ENCODE data around the gene NOTUM.
"Not testable (repeated sequence)": the region's sequence is repeated elsewhere in the genome, so short reads cannot be mapped to it uniquely, and the experiment has no call there.

Gene NOTUM

DNA sequence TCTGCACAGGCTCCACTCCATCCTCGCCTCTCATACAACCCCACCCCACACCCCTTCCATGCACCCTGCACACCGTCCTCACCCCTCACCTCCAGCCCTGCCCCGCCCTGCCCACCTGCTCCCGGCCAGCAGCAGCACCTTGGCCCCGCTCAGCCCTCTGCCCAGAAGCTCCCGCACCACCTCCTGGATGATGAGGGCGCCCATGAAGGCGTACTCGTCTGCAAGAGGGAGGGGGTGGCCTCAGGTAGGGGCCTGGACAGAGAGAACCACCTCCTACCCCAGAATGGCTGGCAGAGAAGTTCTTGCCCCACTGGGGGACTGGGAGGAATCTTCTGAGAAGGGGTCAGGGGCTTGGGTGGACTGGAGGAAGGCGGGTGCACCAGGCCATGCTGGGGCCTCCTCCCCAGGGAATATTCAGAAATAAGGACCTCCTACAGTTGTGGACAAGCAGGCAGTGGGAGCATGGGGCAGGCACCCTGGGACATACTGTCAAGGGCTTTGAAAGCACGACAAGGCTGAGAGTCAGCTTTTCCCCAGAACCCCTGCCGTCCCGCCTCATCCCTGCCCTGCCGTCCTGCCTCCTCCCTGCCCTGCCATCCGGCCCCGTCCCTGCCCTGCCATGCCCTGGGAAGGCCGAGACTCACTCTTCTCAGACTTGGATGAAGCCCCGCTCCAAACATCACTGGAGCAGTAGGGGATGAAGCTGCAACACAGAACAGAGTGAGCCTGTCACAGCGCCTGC, 3.1 kb downstream of the NOTUM start:
- DNase-seq (ENCODE audit: low read depth) = no peak

- no peak for DNase-seq (ENCODE audit: low read depth)
These were observed 4.1 kb downstream of the NOTUM start for GRCh38 chr17:81956607-81957589.

- DNase-seq (ENCODE audit: low read depth) = no peak
These were observed 5.0 kb downstream of the NOTUM start for GRCh38 chr17:81955756-81956544.

DNA sequence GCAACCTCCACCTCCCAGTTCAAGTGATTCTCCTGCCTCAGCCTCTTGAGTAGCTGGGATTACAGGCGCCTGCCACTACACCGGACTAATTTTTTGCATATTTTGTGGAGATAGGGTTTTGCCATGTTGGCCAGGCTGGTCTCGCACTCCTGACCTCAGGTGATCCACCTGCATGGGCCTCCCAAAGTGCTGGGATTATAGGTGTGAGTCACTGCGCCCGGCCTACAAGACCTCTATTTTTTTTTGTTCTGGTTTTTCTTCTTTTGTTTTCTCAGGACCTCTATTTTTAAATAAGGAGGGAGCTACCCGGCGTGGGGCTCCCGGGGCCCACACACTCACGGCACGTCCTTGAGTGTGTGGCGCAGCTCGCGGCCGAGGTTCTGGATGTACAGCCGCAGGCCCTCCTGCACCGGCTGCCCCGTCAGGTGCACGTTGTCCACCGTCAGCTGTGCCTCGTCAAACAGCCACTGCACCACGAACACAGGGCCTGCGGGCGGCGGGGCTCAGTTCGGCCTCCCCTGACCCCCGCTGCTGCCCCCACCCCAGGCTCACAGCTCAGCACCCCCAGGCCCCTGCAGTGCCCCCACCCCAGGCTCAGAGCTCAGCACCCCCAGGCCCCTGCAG, 5.8 kb downstream of the NOTUM start:
- DNase-seq (ENCODE audit: low read depth) = no peak

DNA sequence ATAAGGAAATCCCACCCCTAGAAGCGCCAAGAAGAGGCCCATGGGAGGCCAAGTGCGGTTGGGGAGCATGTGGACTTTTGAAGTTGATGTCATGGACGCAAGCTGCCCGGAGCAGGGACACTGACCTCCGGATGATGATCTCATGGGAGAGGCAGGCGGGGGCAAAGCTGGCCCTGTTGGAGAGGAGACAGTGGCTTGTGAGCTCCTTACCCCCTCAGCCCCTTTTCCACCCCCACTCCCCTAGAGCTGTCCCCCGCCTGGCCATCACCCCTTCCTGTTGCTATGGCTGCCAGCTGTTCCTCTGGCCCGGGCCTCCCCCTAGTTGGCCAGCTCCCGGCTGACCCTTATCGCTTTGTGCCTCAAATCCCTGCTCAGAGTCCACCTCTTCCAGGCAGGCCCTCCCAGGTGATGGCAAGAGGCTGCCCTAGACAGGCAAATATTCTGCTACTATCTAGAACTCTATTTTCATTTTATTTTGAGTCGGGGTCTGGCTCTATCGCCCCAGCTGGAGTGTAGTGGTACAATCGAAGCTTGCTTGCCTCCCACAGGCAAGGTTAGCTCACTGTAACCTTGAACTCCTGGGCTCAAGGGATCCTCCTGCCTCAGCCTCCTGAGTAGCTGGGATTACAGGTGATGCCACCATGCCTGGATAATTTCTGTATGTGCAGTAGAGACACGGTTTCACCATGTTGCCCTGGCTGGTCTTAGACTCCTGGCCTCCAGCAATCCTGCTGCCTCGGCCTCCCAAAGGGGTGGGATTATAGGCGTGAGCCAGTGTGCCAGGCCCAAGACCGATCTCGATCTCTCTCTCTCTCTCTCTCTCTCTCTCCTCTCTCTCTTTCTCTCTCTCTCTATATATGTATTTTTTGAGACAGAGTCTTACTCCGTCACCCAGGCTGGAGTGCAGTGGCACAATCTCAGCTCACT, 6.6 kb downstream of the NOTUM start:
- no peak for DNase-seq (ENCODE audit: low read depth)

GRCh38 chr17:81953443-81953842, 7.5 kb downstream of the NOTUM start:
- DNase-seq (ENCODE audit: low read depth) = not testable (repeated sequence)

DNA sequence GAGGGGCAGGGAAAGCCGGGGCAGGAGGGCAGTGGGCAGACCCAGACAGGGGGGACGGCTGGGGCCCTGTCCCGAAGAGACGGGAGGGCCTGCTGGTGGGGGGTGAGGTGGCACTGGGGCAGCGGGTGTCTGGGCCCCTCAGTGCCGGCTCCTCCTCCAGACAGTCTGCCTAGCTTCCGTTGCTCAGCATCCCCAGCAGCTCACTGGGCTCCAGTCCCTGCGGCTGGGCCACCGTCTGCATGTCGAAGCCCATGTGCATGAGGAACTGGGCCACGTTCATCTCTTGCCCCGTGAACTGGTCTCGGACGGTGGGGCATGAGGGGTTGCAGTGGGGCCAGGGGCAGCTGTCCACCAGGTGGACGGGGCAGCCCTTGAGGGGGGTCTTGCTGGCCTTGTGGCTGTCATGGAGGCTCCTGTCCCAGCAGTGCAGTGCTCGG, 8.2 kb downstream of the NOTUM start:
- DNase-seq (ENCODE audit: low read depth) = no peak

DNA sequence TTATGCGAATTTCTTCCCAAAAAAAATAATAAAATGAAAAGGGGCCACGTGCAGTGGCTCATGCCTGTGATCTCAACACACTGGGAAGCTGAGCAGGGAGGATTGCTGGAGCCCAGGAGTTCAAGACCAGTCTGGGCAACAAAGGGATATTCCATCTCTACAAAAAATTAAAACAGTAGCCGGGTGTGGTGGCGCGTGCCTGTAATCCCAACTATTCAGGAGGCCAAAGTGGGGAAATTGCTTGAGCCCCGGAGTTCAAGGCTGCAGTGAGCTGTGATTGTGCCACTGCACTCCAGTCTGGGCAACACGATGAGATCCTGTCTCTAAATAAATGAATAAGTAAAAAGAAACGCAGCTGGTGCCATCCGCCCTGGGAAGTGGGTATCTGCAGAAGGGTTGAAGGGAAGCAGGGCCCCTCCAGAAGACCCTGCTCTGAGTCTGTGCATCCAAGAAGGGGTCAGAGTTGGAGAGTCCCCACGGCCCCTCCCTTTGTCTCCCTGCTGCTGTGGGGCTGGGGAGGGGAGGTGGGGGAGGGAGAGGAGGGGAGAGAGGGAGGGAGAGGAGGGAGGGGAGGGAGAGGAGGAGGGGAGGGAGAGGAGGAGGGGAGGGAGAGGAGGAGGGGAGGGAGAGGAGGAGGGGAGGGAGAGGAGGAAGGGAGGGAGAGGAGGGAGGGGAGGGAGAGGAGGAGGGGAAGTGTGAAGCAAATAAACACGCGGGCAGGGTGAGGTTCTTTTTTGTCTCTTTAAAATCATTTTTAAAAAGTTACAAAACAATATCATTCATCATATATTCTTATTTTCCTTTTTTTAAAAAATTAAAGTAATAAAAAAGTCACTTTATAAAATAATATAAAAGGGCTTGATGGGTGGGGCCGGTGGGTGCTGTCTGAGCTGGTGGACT, 9.0 kb downstream of the NOTUM start:
- DNase-seq (ENCODE audit: low read depth) = no peak

GRCh38 chr17:81950501-81950900, 10.5 kb downstream of the NOTUM start:
- DNase-seq (ENCODE audit: low read depth) = no peak

DNA sequence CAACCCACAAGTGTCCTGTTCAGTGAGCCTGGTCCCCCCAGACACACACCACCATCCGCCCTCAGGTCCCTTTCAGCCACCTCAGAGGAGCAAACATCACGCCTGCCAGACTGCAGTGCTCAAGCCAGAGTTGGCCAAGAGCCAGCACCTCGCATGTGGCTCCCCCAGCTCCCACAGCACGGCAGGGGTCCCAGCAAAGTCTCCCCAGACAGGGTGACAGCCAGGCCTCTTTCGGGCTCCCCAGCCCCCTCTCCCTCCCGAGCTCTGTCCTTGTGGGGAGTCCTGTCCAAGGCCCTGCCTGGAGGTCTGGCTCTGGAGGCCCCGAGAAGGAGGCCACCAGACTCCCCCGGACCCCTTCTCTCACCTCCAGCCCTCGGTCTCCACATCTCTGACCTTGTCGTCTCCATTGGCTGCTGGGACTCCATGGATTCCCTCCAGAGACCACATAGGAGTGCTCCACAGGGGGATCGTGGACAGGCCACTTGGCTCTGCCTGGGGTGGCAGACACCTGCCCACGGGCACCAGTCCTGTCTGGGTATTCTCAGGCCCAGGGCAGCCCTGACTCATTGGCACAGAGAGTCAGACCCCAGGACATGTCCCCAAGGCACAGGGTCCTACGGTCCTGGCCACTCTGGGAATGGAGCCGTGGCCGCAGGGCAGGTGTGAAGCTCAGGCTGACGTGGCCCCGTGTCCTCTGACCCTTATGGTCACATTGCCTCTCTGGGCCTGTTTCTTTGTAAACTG, 12.2 kb downstream of the NOTUM start:
- DNase-seq (ENCODE audit: low read depth) = no peak

GRCh38 chr17:81947189-81947588, 13.8 kb downstream of the NOTUM start, which contains the start of gene MYADML2:
MYADML2 (minus strand) TSS chr17:81947233; CDS start chr17:81941741, 5,492 bp downstream.
- no peak for DNase-seq (ENCODE audit: low read depth)

DNA sequence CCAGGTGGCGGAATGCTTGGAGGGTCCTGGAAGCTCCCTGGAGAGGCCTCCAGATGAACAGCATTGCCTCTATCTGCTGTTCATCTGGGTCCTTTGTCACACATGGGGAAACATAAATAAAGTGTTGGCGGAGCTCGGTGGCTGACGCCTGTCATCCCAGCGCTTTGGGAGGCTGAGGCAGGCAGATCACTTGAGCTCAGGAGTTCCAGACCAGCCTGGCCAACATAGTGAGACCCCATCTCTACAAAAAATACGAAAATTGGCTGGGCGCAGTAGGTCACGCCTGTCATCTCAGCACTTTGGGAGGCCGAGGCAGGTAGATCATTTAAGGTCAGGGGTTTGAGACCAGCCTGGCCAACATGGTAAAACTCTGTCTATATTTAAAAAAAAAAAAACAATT, 16.1 kb downstream of the NOTUM start:
- DNase-seq (ENCODE audit: low read depth) = no peak

DNA sequence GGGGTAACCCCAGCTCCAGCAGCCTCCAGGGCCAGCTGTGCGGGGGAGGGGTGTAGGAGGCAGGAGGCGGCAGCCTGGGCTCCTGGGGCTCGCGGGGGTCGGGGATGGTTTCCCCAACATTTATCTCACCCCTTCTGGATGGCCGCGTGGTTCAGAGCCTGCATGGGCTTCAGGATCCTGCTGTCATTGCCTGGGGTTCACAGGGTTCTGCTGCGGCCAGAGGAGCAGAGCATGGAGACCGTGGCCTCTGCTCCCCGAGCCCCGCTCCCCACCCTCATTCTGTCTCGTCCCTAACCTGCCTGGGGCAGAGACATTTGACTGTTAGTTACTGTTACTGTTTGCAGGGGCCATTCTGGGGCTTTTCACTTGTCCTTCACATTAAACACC, 18.8 kb downstream of the NOTUM start:
- no peak for DNase-seq (ENCODE audit: low read depth)

GRCh38 chr17:81941484-81942166, 19.4 kb downstream of the NOTUM start:
- no peak for DNase-seq (ENCODE audit: low read depth)

DNA sequence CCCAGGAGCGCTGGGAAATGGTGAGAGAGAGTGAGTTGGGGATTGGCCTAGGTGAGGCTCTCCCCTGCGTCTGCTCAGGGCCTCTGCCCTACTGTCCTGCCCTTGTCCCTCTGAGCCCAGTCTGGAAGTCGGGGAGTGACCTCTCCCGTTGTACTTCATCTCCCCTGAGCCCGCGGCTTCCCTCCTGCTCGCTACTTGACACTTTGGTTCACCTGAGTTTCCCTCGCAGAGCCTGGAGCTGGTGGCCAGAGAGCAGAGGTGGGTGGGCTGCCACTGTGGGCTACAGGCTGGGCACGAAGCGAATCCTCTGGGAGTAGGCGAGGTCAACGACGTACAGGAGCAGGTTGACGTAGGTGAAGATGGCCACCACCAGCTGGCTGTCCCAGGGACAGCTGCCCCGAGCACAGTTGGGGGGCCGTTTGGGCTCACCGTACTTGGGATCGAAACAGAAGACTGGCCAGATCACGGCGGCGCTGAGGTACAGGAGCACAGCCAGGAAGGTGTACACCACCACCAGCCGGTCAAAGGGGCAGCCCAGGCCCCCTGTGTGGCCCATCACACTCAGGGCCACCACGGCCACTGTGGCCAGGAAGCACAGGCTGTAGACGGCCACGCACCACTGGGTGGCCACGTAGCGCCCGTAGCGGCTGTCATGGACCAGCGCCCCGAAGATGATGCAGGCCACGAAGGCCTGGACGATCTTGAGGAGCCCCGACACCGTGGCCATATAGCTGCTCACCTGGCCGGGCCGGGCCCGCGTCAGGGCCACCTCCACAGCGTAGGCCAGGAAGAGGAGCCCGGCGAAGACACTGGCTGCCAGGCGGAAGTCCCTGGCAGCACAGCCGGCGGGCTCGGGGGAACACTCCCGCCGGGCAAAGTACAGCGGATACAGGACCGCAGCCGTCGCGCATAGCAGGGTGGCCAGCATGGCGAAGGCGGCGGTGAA, 20.2 kb downstream of the NOTUM start:
- no peak for DNase-seq (ENCODE audit: low read depth)

DNA sequence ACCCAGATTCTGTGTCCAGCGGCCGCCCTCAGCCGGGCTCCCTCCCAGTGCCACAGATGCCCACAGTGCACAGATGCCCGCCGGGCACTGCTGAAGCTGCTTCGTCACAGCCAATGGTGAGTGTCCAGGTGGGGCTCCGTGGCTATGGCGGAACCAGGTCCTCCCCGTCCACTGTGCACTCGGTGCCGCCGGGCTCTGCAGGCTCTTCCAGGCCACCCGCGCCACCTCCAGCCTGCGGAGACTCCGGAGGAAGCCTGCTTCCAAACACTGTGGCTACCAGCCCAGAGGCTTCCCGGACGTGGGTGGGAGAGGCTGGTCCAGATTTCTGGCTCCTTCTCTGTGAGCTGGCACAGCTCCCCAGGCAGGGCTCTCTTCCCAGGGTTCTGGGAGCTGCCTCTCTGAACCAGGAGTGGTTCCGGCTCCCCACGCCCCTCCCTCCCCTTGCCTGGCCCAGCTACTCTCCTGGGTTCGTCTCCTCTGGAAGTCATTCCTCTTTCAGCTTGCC, 21.1 kb downstream of the NOTUM start:
- DNase-seq (ENCODE audit: low read depth) = no peak

- no peak for DNase-seq (ENCODE audit: low read depth)
These were observed 21.8 kb downstream of the NOTUM start for GRCh38 chr17:81939218-81939617.
